ACC112 (cell line): ENCODE measurements around the gene MYH11.

Source experiments
- H2AFZ ChIP-seq: fragments of 200-600 bp; sonication (generic); one replicate; pipeline ENCODE4 v1.6.0; 2017; ENCODE audit warnings: antibody characterized with exemption, low read length; ENCODE audit not compliant: unreplicated experiment
- H3K27ac ChIP-seq: fragments of 200-600 bp; sonication (generic); 2 replicates; pipeline ENCODE4 v1.5.1; 2014; ENCODE audit warnings: low read depth, mild to moderate bottlenecking, antibody characterized with exemption, low read length, moderate library complexity
- H3K27me3 ChIP-seq: fragments of 200-600 bp; sonication (generic); 2 replicates; pipeline ENCODE4 v1.6.1; 2014; ENCODE audit warnings: mild to moderate bottlenecking, antibody characterized with exemption, low read length, moderate library complexity, mixed read lengths; ENCODE audit not compliant: insufficient read depth
- H3K36me3 ChIP-seq: fragments of 200-600 bp; sonication (generic); 2 replicates; pipeline ENCODE4 v1.6.1; 2016; ENCODE audit warnings: mild to moderate bottlenecking, antibody characterized with exemption, low read length, moderate library complexity, mixed read lengths; ENCODE audit not compliant: insufficient read depth
- H3K4me1 ChIP-seq: fragments of 200-600 bp; sonication (generic); one replicate; pipeline ENCODE4 v1.6.1; 2016; ENCODE audit warnings: low read length, mixed read lengths; ENCODE audit not compliant: insufficient read depth, unreplicated experiment, control insufficient read depth
- H3K4me3 ChIP-seq: fragments of 200-600 bp; sonication (generic); 2 replicates; pipeline ENCODE4 v1.5.1; 2014; ENCODE audit warnings: mild to moderate bottlenecking, low read depth, low read length
- H3K79me2 ChIP-seq: fragments of 200-600 bp; sonication (generic); one replicate; pipeline ENCODE4 v1.6.0; 2016; ENCODE audit warnings: low read length; ENCODE audit not compliant: control insufficient read depth, unreplicated experiment, insufficient read depth

The MYH11 gene

GRCh38 chr16:15770107-15770506, 86.7 kb downstream of the MYH11 start:
- H3K4me3 ChIP-seq, result no peak overlapping the region
- no peaks in the 10 kb centered on the region for H3K79me2 ChIP-seq
- H3K36me3 ChIP-seq, result no peaks in the 10 kb centered on the region
- H3K27ac ChIP-seq, result no peak overlapping the region
- H3K4me1 ChIP-seq, result peaks cover 10% of the 10 kb centered on the region
- H3K27me3 ChIP-seq, result peaks cover 20% of the 10 kb centered on the region; the same call in 1 of the 2 replicates
- no peak overlapping the region for H2AFZ ChIP-seq

- H3K36me3 ChIP-seq, result no peaks in the 10 kb centered on the region
- H3K4me1 ChIP-seq, result peaks cover 10% of the 10 kb centered on the region
- H3K4me3 ChIP-seq, result no peak overlapping the region
- no peaks in the 10 kb centered on the region for H3K79me2 ChIP-seq
- no peak overlapping the region for H3K27ac ChIP-seq
- H2AFZ ChIP-seq, result no peak overlapping the region
- H3K27me3 ChIP-seq, result peaks cover 21% of the 10 kb centered on the region
These were observed 87.6 kb downstream of the MYH11 start for GRCh38 chr16:15769239-15769638.

GRCh38 chr16:15768201-15768600, 88.6 kb downstream of the MYH11 start:
- no peaks in the 10 kb centered on the region for H3K79me2 ChIP-seq
- peaks cover 19% of the 10 kb centered on the region for H3K27me3 ChIP-seq
- no peak overlapping the region for H3K27ac ChIP-seq

GRCh38 chr16:15766918-15767317, 89.9 kb downstream of the MYH11 start:
- no peaks in the 10 kb centered on the region for H3K79me2 ChIP-seq
- no peak overlapping the region for H3K4me3 ChIP-seq
- no peak overlapping the region for H3K27ac ChIP-seq

More at GRCh38 chr16:15768201-15768600, 88.6 kb downstream of the MYH11 start:
- peaks cover 10% of the 10 kb centered on the region for H3K4me1 ChIP-seq
- no peak overlapping the region for H3K4me3 ChIP-seq
- H3K36me3 ChIP-seq, result no peaks in the 10 kb centered on the region
- no peak overlapping the region for H2AFZ ChIP-seq

GRCh38 chr16:15765880-15766279, 90.9 kb downstream of the MYH11 start:
- Histone ChIP-seq H3K4me3 (no peak overlapping the region), H3K27ac (no peak overlapping the region), H3K27me3 (peaks cover 24% of the 10 kb centered on the region), H3K4me1 (peaks cover 10% of the 10 kb centered on the region), H3K36me3 (no peaks in the 10 kb centered on the region), H2AFZ (no peak overlapping the region), H3K79me2 (no peaks in the 10 kb centered on the region)

More at GRCh38 chr16:15766918-15767317, 89.9 kb downstream of the MYH11 start:
- Histone ChIP-seq H3K4me1 (peaks cover 10% of the 10 kb centered on the region), H3K27me3 (peaks cover 19% of the 10 kb centered on the region), H2AFZ (no peak overlapping the region), H3K36me3 (no peaks in the 10 kb centered on the region)

- no peaks in the 10 kb centered on the region for H3K79me2 ChIP-seq
- H3K4me1 ChIP-seq, result peaks cover 3% of the 10 kb centered on the region
- H3K36me3 ChIP-seq, result no peaks in the 10 kb centered on the region
- H3K4me3 ChIP-seq, result no peak overlapping the region
- peaks cover 23% of the 10 kb centered on the region for H3K27me3 ChIP-seq
- no peak overlapping the region for H2AFZ ChIP-seq
- H3K27ac ChIP-seq, result no peak overlapping the region
These were observed 91.7 kb downstream of the MYH11 start for GRCh38 chr16:15765116-15765515.

GRCh38 chr16:15764112-15764511, 92.7 kb downstream of the MYH11 start:
- Histone ChIP-seq H3K79me2 (no peaks in the 10 kb centered on the region), H3K36me3 (no peaks in the 10 kb centered on the region), H3K4me3 (no peak overlapping the region), H3K4me1 (no peaks in the 10 kb centered on the region), H2AFZ (no peak overlapping the region), H3K27ac (no peak overlapping the region), H3K27me3 (peaks cover 23% of the 10 kb centered on the region)

GRCh38 chr16:15760129-15760528, 96.7 kb downstream of the MYH11 start:
- H2AFZ ChIP-seq, result no peak overlapping the region
- H3K4me1 ChIP-seq, result no peaks in the 10 kb centered on the region
- no peaks in the 10 kb centered on the region for H3K36me3 ChIP-seq
- H3K79me2 ChIP-seq, result no peaks in the 10 kb centered on the region
- H3K27me3 ChIP-seq, result peaks cover 23% of the 10 kb centered on the region
- H3K4me3 ChIP-seq, result no peak overlapping the region
- no peak overlapping the region for H3K27ac ChIP-seq

GRCh38 chr16:15759070-15759469, 97.8 kb downstream of the MYH11 start:
- H3K79me2 ChIP-seq, result no peaks in the 10 kb centered on the region
- peaks cover 13% of the 10 kb centered on the region for H3K27me3 ChIP-seq
- no peaks in the 10 kb centered on the region for H3K36me3 ChIP-seq
- H3K4me1 ChIP-seq, result no peaks in the 10 kb centered on the region
- no peak overlapping the region for H3K4me3 ChIP-seq
- H3K27ac ChIP-seq, result no peak overlapping the region
- H2AFZ ChIP-seq, result no peak overlapping the region

GRCh38 chr16:15757630-15758251, 99.1 kb downstream of the MYH11 start:
- H3K27ac ChIP-seq, result no peak overlapping the region
- no peaks in the 10 kb centered on the region for H3K4me1 ChIP-seq
- H3K4me3 ChIP-seq, result no peak overlapping the region
- no peaks in the 10 kb centered on the region for H3K36me3 ChIP-seq
- H3K27me3 ChIP-seq, result peaks cover 8% of the 10 kb centered on the region
- H2AFZ ChIP-seq, result no peak overlapping the region
- H3K79me2 ChIP-seq, result no peaks in the 10 kb centered on the region

GRCh38 chr16:15757077-15757386, 99.8 kb downstream of the MYH11 start:
- Histone ChIP-seq H3K79me2 (no peaks in the 10 kb centered on the region), H3K27ac (no peak overlapping the region), H2AFZ (no peak overlapping the region), H3K36me3 (no peaks in the 10 kb centered on the region), H3K4me3 (no peak overlapping the region), H3K4me1 (no peaks in the 10 kb centered on the region), H3K27me3 (peaks cover 8% of the 10 kb centered on the region; the same call in 1 of the 2 replicates)
